Suprapubic skin (tissue), 4 donors: ENCODE results near the gene FUCA2. TPM values are rescaled to one million over a fixed set of nuclear protein-coding genes. Genes with fewer than 3 reads are reported as not detected.

ENCODE experiments used
- DNase-seq, 2 donors: peaks; one replicate each; pipeline ENCODE4 v3.0.0-alpha.2; 2019; ENCODE audit warnings: low spot score in 2 of 2
- H3K27ac ChIP-seq: fragments of 200-600 bp; sonication (generic); one replicate; pipeline ENCODE4 v1.5.1; 2019
- H3K27me3 ChIP-seq: fragments of 200-600 bp; sonication (generic); one replicate; pipeline ENCODE4 v1.5.1; 2019
- H3K36me3 ChIP-seq: fragments of 200-600 bp; sonication (generic); one replicate; pipeline ENCODE4 v1.5.1; 2019
- H3K4me1 ChIP-seq: fragments of 200-600 bp; sonication (generic); one replicate; pipeline ENCODE4 v1.5.1; 2019
- H3K4me3 ChIP-seq: fragments of 200-600 bp; sonication (generic); one replicate; pipeline ENCODE4 v1.5.1; 2019; ENCODE audit warnings: mild to moderate bottlenecking
- H3K9me3 ChIP-seq: fragments of 200-600 bp; sonication (generic); one replicate; pipeline ENCODE4 v1.5.1; 2019
- EP300 ChIP-seq: sonication (generic); formaldehyde crosslinking; IDR thresholded peaks from one replicate; pipeline ENCODE4 v1.6.1; 2017; ENCODE audit warnings: antibody characterized with exemption
- POLR2A ChIP-seq, 2 donors: fragments of 450-650 bp; IDR thresholded peaks; one replicate each; pipeline ENCODE4 v1.6.1; 2017; ENCODE audit warnings: antibody characterized with exemption in 2 of 2, mild to moderate bottlenecking in 2 of 2, moderate library complexity in 2 of 2
- POLR2AphosphoS5 ChIP-seq, 3 donors: sonication (generic); formaldehyde crosslinking; IDR thresholded peaks; one replicate each; pipeline ENCODE4 v1.6.1; 2017; ENCODE audit warnings: antibody characterized with exemption in 3 of 3
- WGBS: methylation state at CpG from one replicate; pipeline ENCODE4 v1.1.5; 2018; 5-methylcytosine and 5-hydroxymethylcytosine counted together
- total RNA-seq, 4 donors: library from RNA; depleted of rRNA; stranded (reverse); fragments of >200 nt; gene quantifications; one replicate each; pipeline ENCODE4 v1.1.0, GENCODE V29; 2016
- TF ChIP-seq, protein P1 (sequence below), 2 donors: fragments of 200-600 bp in 1 of 2; fragments of 450-650 bp in 1 of 2; sonication (generic) in 1 of 2; IDR thresholded peaks; one replicate each; pipeline ENCODE4 v1.5.1; 2016 to 2019; ENCODE audit warnings: antibody characterized with exemption in 2 of 2, mild to moderate bottlenecking in 1 of 2, moderate library complexity in 1 of 2

FUCA2 gene
- total RNA-seq, 4 donors from 2014 or later = 4.7 to 15.5 (median 10.8) TPM

DNA sequence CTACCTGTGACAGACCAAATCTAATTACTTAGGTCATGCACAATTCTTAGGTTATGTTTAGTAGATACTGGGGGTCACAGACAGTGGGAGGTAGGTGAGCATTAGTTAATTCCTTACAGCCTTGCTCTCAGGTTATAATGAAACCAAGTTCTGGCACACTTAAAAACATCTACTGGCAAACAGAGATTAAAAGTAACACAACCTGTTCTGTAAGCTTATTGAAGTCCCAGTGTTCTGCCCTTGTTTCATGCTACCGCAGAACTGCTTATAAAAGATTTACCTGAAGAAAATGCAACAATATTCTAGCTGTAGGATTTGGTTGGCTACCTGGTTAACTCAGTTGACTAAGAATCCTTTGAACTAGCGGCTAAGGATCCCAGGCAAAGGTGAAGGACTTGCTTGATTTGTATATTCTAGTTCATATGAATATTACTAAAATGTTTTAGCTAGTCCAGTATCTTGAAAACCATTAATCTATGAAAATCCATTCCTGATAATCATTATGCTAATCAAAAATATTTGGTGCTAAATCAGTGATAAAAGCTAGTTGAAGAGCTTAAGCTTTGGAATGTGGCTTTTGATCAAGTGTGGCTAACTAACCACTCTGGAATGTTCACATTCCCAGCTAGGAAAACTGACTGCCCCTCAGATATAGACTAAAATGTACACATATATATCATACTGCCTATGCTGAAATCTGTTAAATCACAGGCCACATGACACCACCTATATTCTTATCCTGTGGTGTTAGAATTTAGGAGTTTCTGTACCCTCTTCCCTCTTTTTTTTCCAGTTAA is 53.8 kb downstream of the FUCA2 start:
- WGBS = 71% methylated on average over 2 of the region's 2 CpGs
- Histone ChIP-seq H3K4me1 (peaks cover 19% of the 10 kb centered on the region), H3K36me3 (peaks cover 18% of the 10 kb centered on the region), H3K4me3 (no peak overlapping the region), H3K27me3 (no peaks in the 10 kb centered on the region), H3K9me3 (no peaks in the 10 kb centered on the region), H3K27ac (no peak overlapping the region)
- no peak for DNase-seq
- TF ChIP-seq POLR2AphosphoS5 (IDR thresholded peaks at IDR 0.05) (no peak), EP300 (no peak)
- TF ChIP-seq, protein P1, sequence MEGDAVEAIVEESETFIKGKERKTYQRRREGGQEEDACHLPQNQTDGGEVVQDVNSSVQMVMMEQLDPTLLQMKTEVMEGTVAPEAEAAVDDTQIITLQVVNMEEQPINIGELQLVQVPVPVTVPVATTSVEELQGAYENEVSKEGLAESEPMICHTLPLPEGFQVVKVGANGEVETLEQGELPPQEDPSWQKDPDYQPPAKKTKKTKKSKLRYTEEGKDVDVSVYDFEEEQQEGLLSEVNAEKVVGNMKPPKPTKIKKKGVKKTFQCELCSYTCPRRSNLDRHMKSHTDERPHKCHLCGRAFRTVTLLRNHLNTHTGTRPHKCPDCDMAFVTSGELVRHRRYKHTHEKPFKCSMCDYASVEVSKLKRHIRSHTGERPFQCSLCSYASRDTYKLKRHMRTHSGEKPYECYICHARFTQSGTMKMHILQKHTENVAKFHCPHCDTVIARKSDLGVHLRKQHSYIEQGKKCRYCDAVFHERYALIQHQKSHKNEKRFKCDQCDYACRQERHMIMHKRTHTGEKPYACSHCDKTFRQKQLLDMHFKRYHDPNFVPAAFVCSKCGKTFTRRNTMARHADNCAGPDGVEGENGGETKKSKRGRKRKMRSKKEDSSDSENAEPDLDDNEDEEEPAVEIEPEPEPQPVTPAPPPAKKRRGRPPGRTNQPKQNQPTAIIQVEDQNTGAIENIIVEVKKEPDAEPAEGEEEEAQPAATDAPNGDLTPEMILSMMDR (IDR thresholded peaks at IDR 0.05) = no peak

DNA sequence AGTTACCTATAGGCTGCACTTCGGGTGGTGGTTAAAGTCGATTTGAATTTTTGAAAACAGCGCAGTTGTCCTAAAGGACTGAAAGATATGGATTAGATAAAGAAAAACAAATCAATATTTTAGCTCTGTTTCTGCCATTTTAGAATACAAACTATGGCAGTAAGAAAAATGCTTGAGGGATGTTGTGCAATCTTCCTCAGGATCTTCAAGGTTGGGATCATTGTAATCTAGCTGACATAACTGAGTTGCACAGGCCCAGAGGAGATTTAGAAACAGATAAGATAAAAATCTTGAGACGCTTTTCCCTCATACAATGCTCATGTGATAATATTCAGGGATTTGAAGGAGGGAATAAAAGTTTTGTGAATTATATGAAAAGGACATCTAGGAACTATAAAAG is 60.0 kb downstream of the FUCA2 start:
- no peaks in the 10 kb centered on the region for H3K27me3 ChIP-seq
- peak overlapping the region; percentile 82 for H3K4me3 ChIP-seq
- H3K4me1 ChIP-seq = peaks cover 33% of the 10 kb centered on the region
- no peaks in the 10 kb centered on the region for H3K9me3 ChIP-seq
- TF ChIP-seq POLR2A (IDR thresholded peaks at IDR 0.05) (no peak), EP300 (no peak), POLR2AphosphoS5 (IDR thresholded peaks at IDR 0.05) (no peak)
- TF ChIP-seq, protein P1 (IDR thresholded peaks at IDR 0.05) = no peak
- WGBS = 30% methylated on average over 4 of the region's 4 CpGs
- H3K27ac ChIP-seq = peak overlapping the region; percentile 73
- peaks cover 3% of the 10 kb centered on the region for H3K36me3 ChIP-seq
- no peak for DNase-seq

DNA sequence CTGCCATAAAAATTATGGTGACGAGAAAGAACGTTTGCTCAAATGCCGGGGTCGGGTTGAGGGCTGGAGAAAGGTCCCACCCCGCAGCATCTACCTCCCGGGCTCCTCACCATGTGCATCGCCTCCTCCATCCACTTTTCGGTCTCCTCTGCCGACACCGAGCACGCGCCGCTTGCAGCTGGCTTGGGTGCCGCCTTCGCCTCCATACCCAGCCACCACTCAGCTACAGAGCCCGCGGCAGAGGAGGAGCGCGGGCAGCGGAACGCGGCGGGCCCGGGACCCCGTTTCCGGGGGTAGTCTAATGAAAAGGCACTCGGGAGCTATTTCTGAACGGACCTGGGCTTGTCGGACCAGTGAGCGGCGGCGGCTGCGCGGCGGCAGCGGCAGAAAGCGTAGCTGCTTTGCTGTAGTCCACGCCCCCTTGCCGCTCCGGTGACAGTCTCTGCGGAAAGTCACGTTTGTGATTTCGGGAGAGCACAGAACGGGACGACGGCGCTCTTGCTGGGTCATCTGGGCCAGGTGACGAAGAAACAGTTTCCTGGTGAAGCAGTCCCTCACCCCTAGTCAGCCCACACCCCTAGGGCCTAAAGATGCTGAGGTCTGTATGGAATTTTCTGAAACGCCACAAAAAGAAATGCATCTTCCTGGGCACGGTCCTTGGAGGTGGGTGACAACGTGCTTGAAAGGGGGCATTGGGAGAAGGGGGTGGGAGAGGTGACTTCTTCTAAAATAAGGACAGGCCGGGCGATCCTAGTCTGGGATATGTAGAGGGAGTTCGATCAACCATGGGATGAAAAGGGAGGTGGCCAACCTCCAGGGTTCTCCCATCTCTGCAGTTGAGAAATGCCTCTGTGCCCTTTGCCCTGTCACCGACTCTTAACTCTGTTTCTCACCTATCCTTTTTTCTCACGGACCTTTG is 60.8 kb downstream of the FUCA2 start, which contains the start of the genes ADAT2 and PEX3:
Gene ADAT2 (minus strand): TSS at position 243 of the 919 bp plus-strand sequence. CDS start 37 bp downstream, at position 206.
Gene PEX3 (plus strand): TSS at position 353 of the 919 bp plus-strand sequence. CDS start 238 bp downstream, at position 591.
- H3K36me3 ChIP-seq = peaks cover 3% of the 10 kb centered on the region
- peak within 1 kb of the TSS; percentile 73 for H3K27ac ChIP-seq
- under 1% methylated on average over 26 of the region's 56 CpGs for WGBS
- H3K4me1 ChIP-seq = peaks cover 29% of the 10 kb centered on the region
- no peaks in the 10 kb centered on the region for H3K27me3 ChIP-seq
- no peaks in the 10 kb centered on the region for H3K9me3 ChIP-seq
- TF ChIP-seq POLR2AphosphoS5 (IDR thresholded peaks at IDR 0.05) (peak; percentile 34 to 96 (median 44)), POLR2A (IDR thresholded peaks at IDR 0.05) (peak in 1 of 2 donors; percentile 62), EP300 (no peak)
- TF ChIP-seq, protein P1 (IDR thresholded peaks at IDR 0.05) = no peak
- H3K4me3 ChIP-seq = peak within 1 kb of the TSS; percentile 82
- DNase-seq = peak; percentile 93 to 96

DNA sequence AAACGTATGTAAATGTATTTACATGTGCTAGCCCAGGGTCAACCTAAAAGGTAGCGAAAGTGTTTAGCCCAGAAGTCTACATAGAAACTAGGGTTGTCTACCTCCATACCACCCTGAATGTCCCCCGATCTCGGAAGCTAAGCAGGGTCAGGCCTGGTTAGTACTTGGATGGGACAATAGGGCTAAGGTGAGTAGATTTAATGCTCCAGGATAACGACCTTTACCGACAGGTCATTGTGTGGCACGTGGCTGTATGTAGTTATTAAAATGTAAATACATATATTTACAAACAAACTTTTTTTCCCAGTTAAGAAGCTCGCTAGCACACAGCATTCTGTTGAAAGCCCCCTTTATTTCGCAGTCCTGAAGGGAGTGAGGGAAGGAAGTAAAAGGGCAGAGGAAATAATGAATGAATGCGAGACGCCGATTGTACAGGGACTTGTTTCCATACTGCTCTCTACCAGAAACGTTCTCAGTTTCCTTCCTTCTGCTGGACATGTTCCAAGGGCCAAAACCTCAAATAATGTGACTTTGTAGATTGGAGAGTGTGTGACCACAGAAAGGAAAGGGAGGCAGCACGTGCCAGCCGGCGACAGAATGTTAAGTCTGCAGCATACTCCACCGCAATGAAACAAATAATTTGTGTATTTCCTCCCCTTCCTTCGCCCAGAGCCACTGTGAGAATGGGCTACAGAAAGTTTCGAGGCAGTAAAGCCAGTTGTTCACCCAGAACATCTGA is 61.6 kb downstream of the FUCA2 start:
- peak overlapping the region; percentile 73 for H3K27ac ChIP-seq
- WGBS = 6% methylated on average over 19 of the region's 19 CpGs
- no peak for DNase-seq
- peaks cover 3% of the 10 kb centered on the region for H3K36me3 ChIP-seq
- H3K27me3 ChIP-seq = no peaks in the 10 kb centered on the region
- H3K9me3 ChIP-seq = no peaks in the 10 kb centered on the region
- H3K4me1 ChIP-seq = peaks cover 29% of the 10 kb centered on the region
- peak overlapping the region; percentile 82 for H3K4me3 ChIP-seq
- TF ChIP-seq POLR2AphosphoS5 (IDR thresholded peaks at IDR 0.05) = no peak
- TF ChIP-seq POLR2A (IDR thresholded peaks at IDR 0.05) = no peak
- TF ChIP-seq, protein P1 (IDR thresholded peaks at IDR 0.05) = no peak
- TF ChIP-seq EP300 = no peak
